Colonic mucosa (tissue), 4 donors: Measurements from ENCODE around the gene TMTC2. TPM values are rescaled to one million over a fixed set of nuclear protein-coding genes. Genes with fewer than 3 reads are reported as not detected.

Experiments
- DNase-seq: peaks from one replicate; pipeline ENCODE4 v3.0.0-alpha.2; 2020
- H3K27ac ChIP-seq: fragments of 200-600 bp; one replicate; pipeline ENCODE4 v1.8.0; 2021
- H3K27me3 ChIP-seq: fragments of 200-600 bp; one replicate; pipeline ENCODE4 v1.8.0; 2021
- H3K36me3 ChIP-seq: fragments of 200-600 bp; one replicate; pipeline ENCODE4 v1.8.0; 2021
- H3K4me1 ChIP-seq: fragments of 200-600 bp; one replicate; pipeline ENCODE4 v1.8.0; 2021; ENCODE audit warnings: mild to moderate bottlenecking
- H3K4me3 ChIP-seq: fragments of 200-600 bp; one replicate; pipeline ENCODE4 v1.8.0; 2021
- H3K9ac ChIP-seq, 2 donors: one replicate each; pipeline ENCODE4 v1.7.0; 2013; ENCODE audit warnings: control low read depth in 2 of 2, low read depth in 2 of 2, low read length in 2 of 2
- H3K9me3 ChIP-seq: fragments of 200-600 bp; one replicate; pipeline ENCODE4 v1.8.0; 2021
- intact Hi-C: fragments of 100-400 bp; cut with DNase I; formaldehyde crosslinking; loops from one replicate; pipeline ENCODE4 v1.14.1; 2022
- total RNA-seq, 2 donors: library from RNA; stranded (reverse); fragmentation: NEBNext Ultra II Directional in 1 of 2; extraction: Animal tissue kit (Norgen Biotek cat#: 25700) in 1 of 2; gene quantifications; one replicate each; pipeline ENCODE4 v1.2.1, GENCODE V29; 2021
- TF ChIP-seq, protein P1 (sequence below): fragments of 200-600 bp; IDR thresholded peaks from one replicate; pipeline ENCODE4 v1.8.0; 2022; ENCODE audit warnings: antibody characterized with exemption, mild to moderate bottlenecking
- donor health status: healthy.
- donor health status: DM: no; HTN: no; CAD: no.
- donor health status: DM: no; HTN: no; CAD: no.

TMTC2 gene
- total RNA-seq, 2 donors from 2014 or later: 12.2 to 20.6 TPM

DNA sequence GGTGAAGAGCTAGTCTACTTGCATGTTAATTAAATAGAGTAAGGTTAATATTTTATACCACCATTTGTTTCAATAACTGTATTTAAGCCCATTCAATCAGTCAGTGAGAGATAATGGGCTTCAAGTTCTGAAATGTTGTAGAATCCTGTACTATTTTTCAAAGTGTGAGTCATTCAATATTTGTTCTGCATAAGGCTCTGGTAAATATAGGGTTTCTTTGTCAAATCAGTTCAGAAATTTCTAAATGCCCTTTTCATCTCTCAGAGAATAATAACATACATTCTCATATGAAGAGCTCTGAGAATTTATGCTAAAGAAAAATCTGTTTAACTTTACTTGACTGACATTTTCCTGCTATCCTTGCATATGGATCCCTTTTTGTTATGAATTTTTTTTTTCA is 493.3 kb downstream of the TMTC2 start:
- no peak for DNase-seq
- TF ChIP-seq, protein P1, sequence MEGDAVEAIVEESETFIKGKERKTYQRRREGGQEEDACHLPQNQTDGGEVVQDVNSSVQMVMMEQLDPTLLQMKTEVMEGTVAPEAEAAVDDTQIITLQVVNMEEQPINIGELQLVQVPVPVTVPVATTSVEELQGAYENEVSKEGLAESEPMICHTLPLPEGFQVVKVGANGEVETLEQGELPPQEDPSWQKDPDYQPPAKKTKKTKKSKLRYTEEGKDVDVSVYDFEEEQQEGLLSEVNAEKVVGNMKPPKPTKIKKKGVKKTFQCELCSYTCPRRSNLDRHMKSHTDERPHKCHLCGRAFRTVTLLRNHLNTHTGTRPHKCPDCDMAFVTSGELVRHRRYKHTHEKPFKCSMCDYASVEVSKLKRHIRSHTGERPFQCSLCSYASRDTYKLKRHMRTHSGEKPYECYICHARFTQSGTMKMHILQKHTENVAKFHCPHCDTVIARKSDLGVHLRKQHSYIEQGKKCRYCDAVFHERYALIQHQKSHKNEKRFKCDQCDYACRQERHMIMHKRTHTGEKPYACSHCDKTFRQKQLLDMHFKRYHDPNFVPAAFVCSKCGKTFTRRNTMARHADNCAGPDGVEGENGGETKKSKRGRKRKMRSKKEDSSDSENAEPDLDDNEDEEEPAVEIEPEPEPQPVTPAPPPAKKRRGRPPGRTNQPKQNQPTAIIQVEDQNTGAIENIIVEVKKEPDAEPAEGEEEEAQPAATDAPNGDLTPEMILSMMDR: no peak
- intact Hi-C loops: no loop called here
- Histone ChIP-seq H3K4me3 (no peak overlapping the region), H3K4me1 (no peaks in the 10 kb centered on the region), H3K27ac (no peak overlapping the region), H3K36me3 (no peaks in the 10 kb centered on the region), H3K9ac (no peak overlapping the region), H3K27me3 (no peaks in the 10 kb centered on the region), H3K9me3 (no peaks in the 10 kb centered on the region)

DNA sequence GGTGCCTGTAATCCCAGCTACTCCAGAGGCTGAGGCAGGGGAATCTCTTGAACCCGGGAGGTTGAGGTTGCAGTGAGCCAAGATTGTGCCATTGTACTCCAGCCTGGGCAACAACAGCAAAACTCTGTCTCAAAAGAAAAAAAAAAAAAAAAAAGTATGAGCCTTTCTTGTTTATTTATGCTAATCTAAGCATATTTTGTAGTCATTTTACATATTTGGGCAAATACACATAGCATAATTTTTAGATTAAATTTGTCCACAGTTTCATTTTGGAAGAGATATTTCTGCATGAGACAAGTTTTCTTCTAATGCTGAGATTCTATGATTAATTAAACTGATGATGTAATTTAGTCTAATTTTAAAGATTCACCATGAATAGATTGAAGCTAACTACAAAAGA is 494.4 kb downstream of the TMTC2 start:
- no peak for DNase-seq
- no peaks in the 10 kb centered on the region for H3K4me1 ChIP-seq
- H3K9me3 ChIP-seq: no peaks in the 10 kb centered on the region
- H3K4me3 ChIP-seq: no peak overlapping the region
- no peaks in the 10 kb centered on the region for H3K27me3 ChIP-seq
- H3K36me3 ChIP-seq: no peaks in the 10 kb centered on the region
- intact Hi-C loops: no loop called here
- TF ChIP-seq, protein P1: no peak
- no peak overlapping the region for H3K9ac ChIP-seq
- no peak overlapping the region for H3K27ac ChIP-seq

DNA sequence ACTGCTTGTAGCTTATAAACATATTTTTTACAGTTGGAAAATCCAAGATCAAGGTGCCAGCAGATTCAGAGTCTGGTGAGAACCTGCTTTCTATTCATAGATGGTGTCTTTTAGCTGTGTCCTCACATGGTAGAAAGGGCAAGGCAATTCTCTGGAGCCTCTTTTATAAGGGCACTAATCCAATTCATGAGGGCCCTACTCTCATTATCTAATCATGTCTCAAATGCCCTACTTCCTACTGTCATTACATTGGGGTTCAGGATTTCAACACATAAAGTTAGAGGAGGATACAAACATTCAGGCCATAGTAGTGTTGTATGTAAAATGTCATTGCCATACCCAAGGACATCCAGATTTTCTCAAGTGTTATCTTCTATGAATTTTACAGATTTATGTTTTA is 496.4 kb downstream of the TMTC2 start:
- Histone ChIP-seq H3K9ac (no peak overlapping the region), H3K9me3 (no peaks in the 10 kb centered on the region), H3K36me3 (no peaks in the 10 kb centered on the region), H3K27ac (no peak overlapping the region), H3K4me1 (no peaks in the 10 kb centered on the region), H3K27me3 (no peaks in the 10 kb centered on the region), H3K4me3 (no peak overlapping the region)
- DNase-seq: no peak
- intact Hi-C loops: no loop called here
- TF ChIP-seq, protein P1: no peak
